A549 treated with dexamethasone at 1 μM for 4 hours (cell line): ENCODE measurements around the gene LAYN. TPM values are rescaled to one million over a fixed set of nuclear protein-coding genes. Genes with fewer than 3 reads are reported as not detected.

ENCODE experiments used
- total RNA-seq: library from RNA; stranded (reverse); fragments of 200-300 nt; extraction: Qiagen RNA extraction; gene quantifications from 5 replicates; pipeline ENCODE4 v1.2.3, GENCODE V29; 2022

Gene LAYN, protein sequence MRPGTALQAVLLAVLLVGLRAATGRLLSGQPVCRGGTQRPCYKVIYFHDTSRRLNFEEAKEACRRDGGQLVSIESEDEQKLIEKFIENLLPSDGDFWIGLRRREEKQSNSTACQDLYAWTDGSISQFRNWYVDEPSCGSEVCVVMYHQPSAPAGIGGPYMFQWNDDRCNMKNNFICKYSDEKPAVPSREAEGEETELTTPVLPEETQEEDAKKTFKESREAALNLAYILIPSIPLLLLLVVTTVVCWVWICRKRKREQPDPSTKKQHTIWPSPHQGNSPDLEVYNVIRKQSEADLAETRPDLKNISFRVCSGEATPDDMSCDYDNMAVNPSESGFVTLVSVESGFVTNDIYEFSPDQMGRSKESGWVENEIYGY
- 3.5 to 4.6 TPM (median 3.6 TPM) in 5 replicates for total RNA-seq

GRCh38 chr11:111540114-111540936 lies at the start of gene LAYN:
TSS of gene LAYN (plus strand) at chr11:111540720. CDS start at chr11:111540844, 124 bp downstream.

GRCh38 chr11:111512296-111513239 lies 28.0 kb upstream of the LAYN start, which contains the start of gene BTG4:
TSS of gene BTG4 (minus strand) at chr11:111512386. CDS start at chr11:111498776, 13,610 bp downstream.

DNA sequence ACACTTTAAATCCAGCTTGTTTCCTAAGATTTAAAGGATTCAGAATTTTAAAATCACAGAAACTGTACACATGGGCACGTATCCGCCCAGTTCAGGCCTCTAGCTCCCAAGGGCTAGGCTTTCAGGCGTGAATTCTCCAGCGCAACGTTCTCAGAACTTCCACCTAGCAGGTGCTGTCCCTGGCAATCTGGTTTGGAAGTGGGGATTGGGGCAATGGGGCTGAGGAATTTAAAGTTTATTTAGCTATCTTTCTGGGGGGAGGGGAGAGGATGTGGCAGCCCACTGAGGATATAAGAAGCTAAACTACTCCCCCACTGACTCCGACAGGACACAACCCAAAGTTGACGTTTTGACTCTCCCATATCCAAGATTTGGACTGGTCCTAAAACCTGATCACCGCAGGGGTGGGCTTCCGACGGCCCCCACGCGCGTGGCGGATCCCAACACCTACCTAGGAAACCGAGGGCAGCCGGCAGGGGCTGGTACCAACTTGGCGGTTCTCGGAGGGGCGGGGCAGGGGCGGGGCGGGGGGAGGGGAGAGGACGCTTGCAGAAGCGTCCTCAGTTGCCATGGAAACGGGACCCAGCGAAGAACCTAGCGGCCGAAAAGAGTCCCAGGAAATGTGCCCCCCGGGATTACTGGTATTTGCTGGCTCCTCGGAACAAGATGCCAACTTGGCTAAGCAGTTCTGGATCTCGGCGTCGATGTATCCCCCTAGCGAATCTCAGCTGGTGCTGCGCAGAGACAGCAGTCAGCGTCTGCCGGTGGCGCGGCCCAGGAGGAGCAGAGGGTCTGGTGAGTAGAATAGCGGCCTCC lies 26.1 kb upstream of the LAYN start, which contains the start of gene HOATZ:
Gene HOATZ (plus strand): TSS at position 563 of the 816 bp plus-strand sequence. CDS start 7 bp downstream, at position 570.

GRCh38 chr11:111601979-111602864 lies 61.7 kb downstream of the LAYN start, which contains the start of gene SIK2:
TSS of gene SIK2 (plus strand) at chr11:111602449. CDS start at chr11:111602564, 115 bp downstream.

Other genes starting within 250 kb of the LAYN start
- gene POU2AF3, start 242.2 kb upstream of the LAYN start, total RNA-seq: 0.85 to 1.7 TPM (median 1.4 TPM) in 5 replicates
- gene POU2AF1, start 161.4 kb upstream of the LAYN start, total RNA-seq: 0.04 to 0.31 TPM in 2 of 5 replicates, not detected in the others
- 0.13 to 0.18 TPM (median 0.17 TPM) in 3 of 5 replicates, not detected in the others for gene BTG4, start 28.3 kb upstream of the LAYN start, total RNA-seq
- gene HOATZ, start 25.9 kb upstream of the LAYN start, total RNA-seq: not detected in 5 replicates
- 7.5 to 10.1 TPM (median 8.6 TPM) in 5 replicates for gene SIK2, start 61.7 kb downstream of the LAYN start, total RNA-seq
- gene PPP2R1B, start 225.7 kb downstream of the LAYN start, total RNA-seq: 16.2 to 22.0 TPM (median 19.2 TPM) in 5 replicates